ENCODE measurements around the gene MBP.

Gene MBP

DNA sequence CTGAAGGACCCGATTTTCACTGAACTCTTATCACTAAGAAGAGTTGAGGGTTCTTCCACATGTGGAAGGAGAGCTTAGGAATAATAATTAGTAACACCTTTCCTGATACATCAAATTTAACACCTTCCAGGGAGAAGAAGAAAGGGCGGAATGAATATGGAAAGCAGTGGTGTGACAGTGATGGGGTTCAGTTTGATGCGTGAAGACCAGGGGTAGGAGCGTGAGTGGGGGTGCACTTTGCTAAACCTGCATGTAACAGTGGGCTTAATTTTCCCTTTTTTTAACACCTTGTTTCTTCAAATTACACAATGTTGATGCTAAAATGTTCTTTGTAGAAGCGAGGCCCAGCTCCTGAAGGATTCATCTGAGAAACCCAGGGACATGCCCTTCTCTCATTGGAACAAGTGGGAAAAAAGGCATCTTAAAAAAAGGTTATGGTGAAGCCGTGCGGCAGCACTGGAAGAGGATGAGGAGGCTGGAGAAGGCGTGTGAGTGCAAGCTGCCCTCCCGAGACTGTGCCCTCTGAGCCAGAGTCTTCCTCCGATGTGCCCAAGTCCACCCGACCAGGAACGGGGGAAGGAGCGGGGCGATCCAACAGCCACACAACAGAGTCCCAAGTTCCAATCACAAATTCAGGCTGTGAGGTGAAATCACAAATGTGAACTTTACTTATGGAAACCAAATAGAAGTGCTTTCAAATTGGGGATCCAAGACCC lies 80.8 kb downstream of the MBP start:
- no peaks in the 10 kb centered on the region for H3K79me2 ChIP-seq (ENCODE audit: insufficient read depth, low read length)
- no peak overlapping the region for H2AFZ ChIP-seq (ENCODE audit: low read length)
- no peak overlapping the region for H3K4me3 ChIP-seq (ENCODE audit: low read depth, low read length, poor library complexity, severe bottlenecking)
- no peaks in the 10 kb centered on the region for H4K20me1 ChIP-seq (ENCODE audit: insufficient read depth, low read length)
- H3K27me3 ChIP-seq (ENCODE audit: insufficient read depth, low read length), result no peaks in the 10 kb centered on the region
- TF ChIP-seq, protein P1, sequence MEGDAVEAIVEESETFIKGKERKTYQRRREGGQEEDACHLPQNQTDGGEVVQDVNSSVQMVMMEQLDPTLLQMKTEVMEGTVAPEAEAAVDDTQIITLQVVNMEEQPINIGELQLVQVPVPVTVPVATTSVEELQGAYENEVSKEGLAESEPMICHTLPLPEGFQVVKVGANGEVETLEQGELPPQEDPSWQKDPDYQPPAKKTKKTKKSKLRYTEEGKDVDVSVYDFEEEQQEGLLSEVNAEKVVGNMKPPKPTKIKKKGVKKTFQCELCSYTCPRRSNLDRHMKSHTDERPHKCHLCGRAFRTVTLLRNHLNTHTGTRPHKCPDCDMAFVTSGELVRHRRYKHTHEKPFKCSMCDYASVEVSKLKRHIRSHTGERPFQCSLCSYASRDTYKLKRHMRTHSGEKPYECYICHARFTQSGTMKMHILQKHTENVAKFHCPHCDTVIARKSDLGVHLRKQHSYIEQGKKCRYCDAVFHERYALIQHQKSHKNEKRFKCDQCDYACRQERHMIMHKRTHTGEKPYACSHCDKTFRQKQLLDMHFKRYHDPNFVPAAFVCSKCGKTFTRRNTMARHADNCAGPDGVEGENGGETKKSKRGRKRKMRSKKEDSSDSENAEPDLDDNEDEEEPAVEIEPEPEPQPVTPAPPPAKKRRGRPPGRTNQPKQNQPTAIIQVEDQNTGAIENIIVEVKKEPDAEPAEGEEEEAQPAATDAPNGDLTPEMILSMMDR (IDR thresholded peaks at IDR 0.05; ENCODE audit: low read length), result no peak
- TF ChIP-seq EZH2 (IDR thresholded peaks at IDR 0.05; ENCODE audit: borderline replicate concordance, low read length), result no peak
- 0 out of 2 replicates have a peak, but pooled peaks cover 3% of the 10 kb centered on the region for H3F3A ChIP-seq (ENCODE audit: insufficient read depth, low read length)
- H3K9me3 ChIP-seq (ENCODE audit: low read length), result no peaks in the 10 kb centered on the region
- H3K4me2 ChIP-seq (ENCODE audit: low read length), result no peak overlapping the region; the same call in 1 of the 2 replicates
- H3K9ac ChIP-seq (ENCODE audit: low read length), result no peak overlapping the region; the same call in 1 of the 2 replicates
- peaks cover 15% of the 10 kb centered on the region for H3K36me3 ChIP-seq (ENCODE audit: insufficient read depth, low read length)
- peaks cover 86% of the 10 kb centered on the region for H3K4me1 ChIP-seq (ENCODE audit: insufficient read depth, low read length, severe bottlenecking)
- no peaks in the 10 kb centered on the region for H3K9me2 ChIP-seq (ENCODE audit: low read depth, low read length)
- H3K27ac ChIP-seq (ENCODE audit: low read depth, low read length, poor library complexity, severe bottlenecking), result peak overlapping the region; percentile 94

DNA sequence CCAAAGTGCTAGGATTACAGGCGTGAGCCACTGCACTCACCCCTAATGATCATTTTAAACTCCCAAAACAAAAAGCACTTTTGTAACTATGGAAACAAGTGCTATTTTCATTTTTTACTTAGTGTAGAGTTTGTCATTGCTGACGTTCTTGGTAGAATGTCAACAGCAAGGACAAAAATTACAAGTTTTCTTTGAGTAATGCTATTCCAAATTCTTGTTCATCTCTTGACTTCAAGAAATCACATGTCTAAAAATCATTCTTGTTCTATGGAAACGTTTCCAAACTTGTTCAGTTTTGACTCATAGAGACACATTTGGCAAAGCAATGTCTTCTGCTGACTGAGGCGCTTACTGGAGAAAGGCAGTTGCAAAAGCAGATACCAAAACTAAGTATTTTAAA lies 82.6 kb downstream of the MBP start:
- Histone ChIP-seq H3K9ac (ENCODE audit: low read length) (no peak overlapping the region), H3K79me2 (ENCODE audit: insufficient read depth, low read length) (no peaks in the 10 kb centered on the region), H3K9me3 (ENCODE audit: low read length) (no peaks in the 10 kb centered on the region), H2AFZ (ENCODE audit: low read length) (no peak overlapping the region), H3K4me2 (ENCODE audit: low read length) (no peak overlapping the region), H3K4me3 (ENCODE audit: low read depth, low read length, poor library complexity, severe bottlenecking) (no peak overlapping the region), H3K9me2 (ENCODE audit: low read depth, low read length) (no peaks in the 10 kb centered on the region), H3K27ac (ENCODE audit: low read depth, low read length, poor library complexity, severe bottlenecking) (peak overlapping the region; percentile 94), H3F3A (ENCODE audit: insufficient read depth, low read length) (peaks cover 6% of the 10 kb centered on the region; the same call in 1 of the 2 replicates), H4K20me1 (ENCODE audit: insufficient read depth, low read length) (no peaks in the 10 kb centered on the region), H3K27me3 (ENCODE audit: insufficient read depth, low read length) (no peaks in the 10 kb centered on the region), H3K36me3 (ENCODE audit: insufficient read depth, low read length) (peaks cover 20% of the 10 kb centered on the region), H3K4me1 (ENCODE audit: insufficient read depth, low read length, severe bottlenecking) (peaks cover 86% of the 10 kb centered on the region)
- TF ChIP-seq, protein P1 (IDR thresholded peaks at IDR 0.05; ENCODE audit: low read length), result no peak
- TF ChIP-seq EZH2 (IDR thresholded peaks at IDR 0.05; ENCODE audit: borderline replicate concordance, low read length), result no peak

DNA sequence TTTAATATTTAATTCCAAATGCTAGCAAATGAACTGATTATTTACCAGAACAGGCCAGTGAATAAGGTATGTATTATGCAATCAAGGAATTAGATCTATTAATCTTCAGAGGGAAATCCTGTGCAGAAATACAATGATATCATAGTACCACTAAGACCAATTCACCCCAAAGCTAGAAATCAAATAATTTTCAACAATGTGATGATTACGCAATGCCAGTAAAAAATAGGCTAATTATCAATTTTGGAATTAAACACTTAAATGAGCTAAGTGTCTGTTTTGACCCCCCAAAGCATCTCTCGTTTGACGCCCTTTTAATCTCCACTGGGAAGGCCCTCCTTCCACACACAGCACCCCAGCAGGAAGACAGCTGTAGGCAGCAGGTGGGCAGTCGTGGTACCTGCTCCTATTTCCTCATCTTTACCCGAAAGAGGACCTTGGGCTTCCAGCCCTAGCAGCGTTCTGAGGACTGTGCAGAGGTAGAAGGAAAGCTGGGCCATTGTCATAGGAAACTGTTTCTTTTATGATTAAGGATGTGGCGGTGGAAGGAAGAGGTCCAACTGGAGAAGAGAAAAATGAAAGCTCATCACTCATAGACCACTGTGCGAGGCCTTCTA lies 84.7 kb downstream of the MBP start:
- peaks cover 11% of the 10 kb centered on the region for H3F3A ChIP-seq (ENCODE audit: insufficient read depth, low read length)

More for the DNA sequence above, 84.7 kb downstream of the MBP start:
- no peak overlapping the region for H3K4me2 ChIP-seq (ENCODE audit: low read length)
- no peak overlapping the region for H2AFZ ChIP-seq (ENCODE audit: low read length)
- peaks cover 39% of the 10 kb centered on the region for H3K36me3 ChIP-seq (ENCODE audit: insufficient read depth, low read length)
- no peaks in the 10 kb centered on the region for H3K9me2 ChIP-seq (ENCODE audit: low read depth, low read length)
- TF ChIP-seq, protein P1 (IDR thresholded peaks at IDR 0.05; ENCODE audit: low read length), result no peak
- TF ChIP-seq EZH2 (IDR thresholded peaks at IDR 0.05; ENCODE audit: borderline replicate concordance, low read length), result no peak
- no peaks in the 10 kb centered on the region for H3K9me3 ChIP-seq (ENCODE audit: low read length)
- no peaks in the 10 kb centered on the region for H4K20me1 ChIP-seq (ENCODE audit: insufficient read depth, low read length)
- peaks cover 75% of the 10 kb centered on the region for H3K4me1 ChIP-seq (ENCODE audit: insufficient read depth, low read length, severe bottlenecking)
- H3K9ac ChIP-seq (ENCODE audit: low read length), result no peak overlapping the region
- peak overlapping the region; percentile 99 for H3K27ac ChIP-seq (ENCODE audit: low read depth, low read length, poor library complexity, severe bottlenecking)
- H3K79me2 ChIP-seq (ENCODE audit: insufficient read depth, low read length), result no peaks in the 10 kb centered on the region
- H3K27me3 ChIP-seq (ENCODE audit: insufficient read depth, low read length), result no peaks in the 10 kb centered on the region
- no peak overlapping the region for H3K4me3 ChIP-seq (ENCODE audit: low read depth, low read length, poor library complexity, severe bottlenecking)
